ENCODE data around the gene HSP90AB1.
A peak's percentile ranks its signal among the peaks of the same experiment; 100 is the strongest.

HSP90AB1 gene

GRCh38 chr6:44246663-44247337 lies at the start of gene HSP90AB1:
Gene HSP90AB1, plus strand, starts transcription at chr6:44247101. Its CDS starts 1,529 bp downstream, at chr6:44248630.
- DNase-seq = peak; percentile 97

DNA sequence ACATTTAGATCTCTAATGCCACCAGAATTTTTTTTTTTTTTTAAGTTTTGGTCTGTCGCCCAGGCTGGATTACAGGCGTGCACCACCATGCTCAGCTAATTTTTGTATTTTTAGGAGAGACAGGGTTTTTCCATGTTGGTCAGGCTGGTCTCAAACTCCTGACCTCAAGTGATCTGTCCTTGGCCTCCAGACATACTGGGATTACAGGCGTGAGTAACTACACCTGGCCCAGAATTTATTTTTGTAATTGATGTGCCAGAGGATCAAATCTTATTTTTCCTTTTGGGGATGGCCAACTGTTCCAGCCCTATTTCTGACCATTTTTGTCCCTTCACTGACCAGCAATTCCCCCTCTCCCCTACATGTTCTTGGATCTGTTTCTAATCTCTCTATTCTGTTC lies 48.2 kb upstream of the HSP90AB1 start:
- no peak for DNase-seq

GRCh38 chr6:44199883-44200282 lies 47.0 kb upstream of the HSP90AB1 start:
- DNase-seq = no peak

DNA sequence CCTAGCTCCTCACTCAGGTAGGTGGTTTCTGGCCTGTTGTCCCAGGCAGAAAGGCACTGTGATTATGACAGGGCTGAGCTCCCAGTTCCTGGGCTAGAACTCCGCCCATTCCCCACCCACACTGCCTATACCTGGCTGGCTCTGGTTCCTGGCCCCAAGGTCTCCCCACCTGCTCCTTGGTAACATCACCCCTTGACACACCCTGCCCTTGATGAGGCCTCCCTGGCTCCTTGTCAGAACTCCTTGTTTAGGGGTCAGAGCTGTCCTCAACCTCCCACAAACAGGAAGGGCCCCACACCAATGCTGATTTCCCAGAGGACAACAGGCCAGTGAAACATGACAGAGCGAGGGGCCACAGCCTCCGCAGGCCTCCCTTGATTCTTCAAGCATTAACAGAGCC lies 45.7 kb upstream of the HSP90AB1 start:
- DNase-seq = no peak

- DNase-seq = no peak
Measured at GRCh38 chr6:44201638-44202303, 45.1 kb upstream of the HSP90AB1 start.

DNA sequence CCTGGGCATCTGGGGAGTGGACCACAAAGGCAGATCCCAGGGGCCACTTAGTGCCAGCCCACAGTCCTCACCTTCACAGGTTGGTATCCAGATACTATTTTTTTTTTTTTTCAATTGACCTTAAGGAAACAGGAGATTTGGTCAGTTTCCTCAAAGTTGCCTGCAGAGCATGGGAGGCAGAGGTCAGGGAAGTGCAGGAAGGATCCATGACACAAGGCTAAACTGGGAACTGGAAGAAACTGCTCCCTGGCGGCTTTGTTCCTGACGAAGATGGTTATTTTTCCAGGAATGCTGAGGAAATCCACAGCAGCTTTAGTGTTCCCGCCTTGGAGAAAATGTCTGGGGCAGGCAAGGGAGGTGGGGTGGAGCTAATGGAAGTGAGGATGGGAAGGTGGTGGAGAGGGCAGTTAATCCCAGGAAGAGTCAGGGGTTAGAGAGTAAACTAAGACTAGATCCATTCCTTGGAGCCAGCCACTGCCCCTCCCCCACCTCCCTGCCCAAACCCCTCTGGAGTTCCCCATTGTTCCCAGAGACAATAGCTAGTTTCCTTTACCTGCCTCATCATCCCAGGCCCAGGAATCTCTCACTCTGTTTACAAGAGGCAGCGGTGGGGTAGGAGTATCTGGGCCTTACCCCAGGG lies 44.4 kb upstream of the HSP90AB1 start:
- DNase-seq = no peak

- no peak for DNase-seq
Measured at GRCh38 chr6:44202972-44203750, 43.7 kb upstream of the HSP90AB1 start.

- DNase-seq = no peak
Measured at GRCh38 chr6:44203955-44204354, 42.9 kb upstream of the HSP90AB1 start.

DNA sequence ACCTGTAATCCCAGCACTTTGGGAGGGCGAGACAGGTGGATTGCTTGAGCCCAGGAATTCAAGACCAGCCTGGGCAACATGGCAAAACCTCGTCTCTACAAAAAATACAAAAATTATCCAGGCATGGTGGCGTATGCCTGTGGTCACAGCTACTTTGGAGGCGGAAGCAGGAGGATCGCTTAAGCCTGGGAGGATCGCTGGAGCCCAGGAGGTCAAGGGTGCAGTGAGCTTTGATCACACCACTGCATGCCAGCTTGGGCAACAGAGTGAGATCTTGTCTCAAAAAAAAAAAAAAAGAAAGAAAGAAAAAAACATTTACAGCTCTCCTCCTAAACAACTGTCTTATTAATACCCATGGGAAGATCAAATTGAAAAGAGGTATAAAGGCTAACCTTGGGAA lies 38.9 kb upstream of the HSP90AB1 start:
- no peak for DNase-seq

- no peak for DNase-seq
Measured at GRCh38 chr6:44211284-44211683, 35.6 kb upstream of the HSP90AB1 start.

GRCh38 chr6:44214307-44214706 lies 32.6 kb upstream of the HSP90AB1 start:
- DNase-seq = no peak

DNA sequence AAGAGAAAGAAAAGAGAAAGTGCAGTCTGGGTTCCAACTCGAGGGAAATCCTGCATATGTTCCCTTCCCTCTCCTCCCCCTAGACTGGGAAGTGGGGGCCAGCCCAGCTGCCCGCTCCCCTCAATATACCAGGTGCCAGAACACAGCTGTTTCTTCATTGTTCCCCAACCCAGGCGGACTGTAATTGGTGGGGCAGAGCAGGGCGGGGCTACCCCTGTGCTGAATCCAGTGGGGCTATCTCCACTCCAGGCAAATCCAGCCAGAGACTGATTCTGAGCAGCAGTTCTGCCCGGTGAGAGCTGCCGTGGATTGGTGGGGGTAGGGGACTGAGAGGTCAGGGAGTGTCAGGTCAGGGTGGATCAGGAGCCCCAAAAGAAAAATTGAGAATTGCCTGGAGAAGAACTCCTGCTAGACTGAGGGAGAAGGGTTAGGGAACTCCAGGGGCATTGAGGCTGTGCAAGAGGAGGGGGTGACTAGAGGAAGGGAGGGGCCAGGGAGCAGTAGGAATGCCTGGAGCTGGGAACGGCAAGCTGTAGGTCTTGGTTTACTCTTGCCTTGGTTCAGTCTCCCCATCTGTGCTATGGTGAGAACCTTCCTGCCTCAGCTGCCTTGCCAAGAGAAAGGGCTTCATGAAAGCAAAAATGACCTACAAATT lies 30.1 kb upstream of the HSP90AB1 start, which contains the start of gene MYMX:
Gene MYMX (plus strand): TSS at position 250 of the 655 bp plus-strand sequence. CDS start 546 bp downstream, outside the sequence.
- no peak for DNase-seq

GRCh38 chr6:44217332-44218143 lies 29.4 kb upstream of the HSP90AB1 start:
- no peak for DNase-seq

DNA sequence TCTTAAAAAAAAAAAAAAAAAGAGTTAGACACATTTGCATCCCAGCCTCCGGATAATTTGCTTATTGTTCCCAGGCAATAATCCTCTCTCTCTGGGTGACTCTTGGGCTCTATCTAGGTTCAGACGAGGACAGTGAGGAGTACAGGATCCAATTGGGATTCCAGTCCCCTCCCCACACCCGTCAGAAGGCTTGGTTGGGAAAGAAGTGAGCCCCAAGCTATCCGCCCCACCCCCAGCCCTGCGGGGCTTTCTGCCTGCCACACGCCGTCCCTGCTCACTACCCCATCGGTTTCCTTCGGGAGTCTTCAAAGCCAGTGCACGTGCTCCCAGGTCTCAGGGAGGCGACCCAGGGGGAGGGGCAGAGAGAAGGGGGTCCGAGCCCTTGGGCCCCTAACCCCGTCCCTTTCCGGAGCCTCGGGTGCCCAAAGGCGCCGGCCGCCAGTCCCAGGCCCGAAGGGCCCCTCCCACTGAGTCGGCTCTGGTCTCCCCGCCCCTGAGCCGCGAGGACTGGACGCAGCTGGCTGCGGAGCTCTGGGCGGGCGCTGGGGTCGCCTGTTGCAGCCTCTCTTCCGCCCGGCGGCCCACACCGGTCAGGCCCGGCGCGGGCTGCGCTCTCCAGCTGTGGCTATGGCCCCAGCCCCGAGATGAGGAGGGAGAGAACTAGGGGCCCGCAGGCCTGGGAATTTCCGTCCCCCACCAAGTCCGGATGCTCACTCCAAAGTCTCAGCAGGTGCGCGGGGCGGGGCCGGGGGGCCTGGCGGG lies 27.7 kb upstream of the HSP90AB1 start:
- peak; percentile 38 for DNase-seq

DNA sequence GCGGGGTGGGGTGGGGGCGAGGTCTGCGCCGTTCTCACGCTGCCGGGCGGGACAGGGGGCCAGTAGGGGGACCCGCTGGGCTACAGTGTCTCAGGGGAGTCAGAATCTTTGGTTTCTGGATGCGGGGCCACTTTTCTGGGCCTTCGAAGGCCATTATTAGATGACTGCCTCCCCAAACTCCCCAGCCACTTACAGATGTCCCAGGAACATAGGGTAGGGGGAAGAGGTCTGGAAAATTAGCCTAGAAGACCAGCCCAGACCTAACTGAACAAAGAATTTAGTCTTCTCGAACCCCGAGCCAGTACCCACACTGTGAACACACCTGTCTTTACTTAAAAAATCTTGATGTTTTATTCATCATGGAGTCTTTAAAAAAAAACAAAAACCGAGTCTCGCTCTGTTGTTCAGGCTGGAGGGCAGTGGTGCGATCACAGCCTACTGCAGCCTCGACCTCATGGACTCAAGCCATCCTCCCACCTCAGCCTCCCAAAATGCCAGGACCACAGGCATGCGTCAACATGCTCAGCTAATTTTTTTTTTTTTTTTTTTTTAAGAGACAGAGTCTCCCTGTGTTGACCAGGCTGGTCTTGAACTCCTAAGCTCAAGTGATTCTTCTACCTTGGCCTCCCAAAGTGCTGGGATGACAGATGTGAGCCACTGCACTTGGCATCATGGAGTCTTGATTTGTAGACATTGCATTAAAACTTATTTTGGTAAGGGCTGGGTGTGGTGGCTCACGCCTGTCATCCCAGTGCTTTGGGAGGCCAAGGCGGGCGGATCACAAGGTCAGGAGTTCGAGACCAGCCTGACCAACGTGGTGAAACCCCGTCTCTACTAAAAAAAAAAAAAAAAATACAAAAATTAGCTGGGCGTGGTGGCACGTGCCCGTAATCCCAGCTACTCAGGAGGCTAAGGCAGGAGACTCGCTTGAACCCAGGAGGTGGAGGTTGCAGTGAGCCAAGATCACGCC lies 26.8 kb upstream of the HSP90AB1 start:
- no peak for DNase-seq

DNA sequence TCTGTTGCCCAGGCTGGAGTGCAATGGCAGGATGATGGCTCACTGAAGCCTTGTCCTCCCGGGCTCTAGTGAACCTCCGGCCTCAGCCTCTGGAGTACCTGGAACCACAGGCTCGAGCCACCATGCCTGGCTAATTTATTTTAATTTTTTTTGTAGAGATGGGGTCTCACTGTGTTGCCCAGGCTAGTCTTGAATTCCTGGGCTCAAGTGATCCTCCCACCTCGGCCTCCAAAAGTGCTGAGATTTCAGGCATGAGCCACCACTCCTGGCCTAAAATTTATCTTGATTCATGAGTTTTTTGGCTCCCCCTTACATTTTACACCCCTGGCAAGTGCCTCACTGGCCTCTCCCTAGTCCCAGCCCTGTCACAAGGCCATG lies 26.0 kb upstream of the HSP90AB1 start:
- DNase-seq = no peak

DNA sequence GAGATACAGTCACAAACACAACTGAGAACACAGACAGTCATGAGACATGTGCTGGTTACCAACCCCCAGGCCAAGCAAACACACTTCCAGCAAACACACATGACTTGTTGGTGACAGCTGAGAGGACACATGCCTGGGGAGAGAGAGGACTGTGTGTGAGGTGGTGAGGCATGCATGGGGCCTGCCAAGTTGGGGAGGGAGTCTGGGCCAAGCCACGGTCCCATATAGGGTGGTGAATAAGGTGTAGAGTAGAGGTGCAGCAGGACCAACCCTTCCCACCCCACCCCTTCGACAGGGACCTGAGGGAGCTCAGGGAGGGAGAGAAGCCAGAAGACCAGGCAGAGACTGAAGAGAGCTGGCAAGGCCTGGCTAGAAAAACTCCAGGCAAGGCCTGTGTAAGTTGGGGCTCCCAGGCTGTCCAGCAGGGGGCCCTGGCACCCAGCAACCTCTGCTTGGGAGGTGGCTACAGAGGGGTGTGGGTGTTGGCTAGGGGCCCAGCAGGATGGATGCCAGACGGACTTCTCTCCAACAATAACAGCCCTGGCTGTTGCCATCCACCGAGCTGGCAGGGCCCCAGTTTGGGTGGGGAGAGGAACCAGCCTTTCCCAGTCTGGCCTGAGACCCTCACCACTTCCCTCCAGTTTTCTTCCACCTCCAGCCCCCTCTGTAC lies 25.5 kb upstream of the HSP90AB1 start:
- peak; percentile 86 for DNase-seq

- DNase-seq = no peak
Measured at GRCh38 chr6:44221961-44222335, 25.0 kb upstream of the HSP90AB1 start.
